GM13977 (cell line): ENCODE measurements around the gene TAGLN.

Experiments
- DNase-seq: peaks from one replicate; pipeline ENCODE4 v3.0.0; 2012; ENCODE audit warnings: low spot score
- in situ Hi-C: fragments of 300-500 bp; cut with MboI; formaldehyde crosslinking; loops from one replicate; pipeline ENCODE4 v1.12.0; 2022; ENCODE audit warnings: low sequenced_read_pairs, low pct_unique_long_range_greater_than_20kb, mixed read lengths, inconsistent platforms; ENCODE audit not compliant: unreplicated experiment
- TF ChIP-seq, protein P1 (sequence below): IDR thresholded peaks from 2 replicates; pipeline ENCODE4 v1.5.1; 2012; ENCODE audit warnings: mild to moderate bottlenecking, control low read depth; ENCODE audit not compliant: insufficient read depth; ENCODE audit errors: extremely low read depth, missing control alignments

Gene TAGLN

DNA sequence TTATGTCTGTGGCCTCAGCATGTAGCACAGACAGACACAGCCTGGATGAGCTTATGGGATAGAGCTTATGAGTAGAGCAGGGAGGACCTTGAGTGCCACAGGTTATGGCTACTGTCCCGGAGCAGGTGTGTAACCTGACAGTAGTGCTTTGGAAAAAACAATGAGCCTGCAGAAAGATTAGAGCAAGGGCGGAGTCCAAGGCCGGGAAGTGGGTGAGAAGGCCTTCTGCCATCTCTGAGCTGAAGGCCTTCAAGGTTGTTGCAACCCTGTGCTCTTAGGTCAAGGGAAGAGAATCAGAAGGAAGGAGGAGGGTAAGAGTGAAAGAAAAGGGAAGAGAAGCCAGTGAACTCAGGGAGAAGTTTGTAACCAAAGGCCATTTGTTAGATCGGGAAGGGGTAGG is 3.9 kb upstream of the TAGLN start:
- DNase-seq = no peak
- TF ChIP-seq, protein P1, sequence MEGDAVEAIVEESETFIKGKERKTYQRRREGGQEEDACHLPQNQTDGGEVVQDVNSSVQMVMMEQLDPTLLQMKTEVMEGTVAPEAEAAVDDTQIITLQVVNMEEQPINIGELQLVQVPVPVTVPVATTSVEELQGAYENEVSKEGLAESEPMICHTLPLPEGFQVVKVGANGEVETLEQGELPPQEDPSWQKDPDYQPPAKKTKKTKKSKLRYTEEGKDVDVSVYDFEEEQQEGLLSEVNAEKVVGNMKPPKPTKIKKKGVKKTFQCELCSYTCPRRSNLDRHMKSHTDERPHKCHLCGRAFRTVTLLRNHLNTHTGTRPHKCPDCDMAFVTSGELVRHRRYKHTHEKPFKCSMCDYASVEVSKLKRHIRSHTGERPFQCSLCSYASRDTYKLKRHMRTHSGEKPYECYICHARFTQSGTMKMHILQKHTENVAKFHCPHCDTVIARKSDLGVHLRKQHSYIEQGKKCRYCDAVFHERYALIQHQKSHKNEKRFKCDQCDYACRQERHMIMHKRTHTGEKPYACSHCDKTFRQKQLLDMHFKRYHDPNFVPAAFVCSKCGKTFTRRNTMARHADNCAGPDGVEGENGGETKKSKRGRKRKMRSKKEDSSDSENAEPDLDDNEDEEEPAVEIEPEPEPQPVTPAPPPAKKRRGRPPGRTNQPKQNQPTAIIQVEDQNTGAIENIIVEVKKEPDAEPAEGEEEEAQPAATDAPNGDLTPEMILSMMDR = no peak

DNA sequence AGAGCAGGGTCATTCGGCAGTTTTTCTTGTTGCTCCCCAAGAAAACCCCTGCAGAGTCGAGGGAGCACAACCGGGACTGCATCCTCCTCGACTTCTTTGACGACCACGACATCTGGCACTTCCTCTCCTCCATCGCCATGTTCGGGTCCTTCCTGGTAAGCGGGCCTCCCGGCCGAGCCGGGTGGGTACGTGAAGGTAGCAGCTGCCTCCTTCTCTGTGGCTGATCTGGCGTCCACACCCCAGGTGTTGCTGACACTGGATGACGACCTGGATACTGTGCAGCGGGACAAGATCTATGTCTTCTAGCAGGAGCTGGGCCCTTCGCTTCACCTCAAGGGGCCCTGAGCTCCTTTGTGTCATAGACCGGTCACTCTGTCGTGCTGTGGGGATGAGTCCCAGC is 3.4 kb upstream of the TAGLN start:
- in situ Hi-C loops = no loop called here
- TF ChIP-seq, protein P1 = no peak
- no peak for DNase-seq

More for the DNA sequence above, 3.9 kb upstream of the TAGLN start:
- in situ Hi-C loops = no loop called here

DNA sequence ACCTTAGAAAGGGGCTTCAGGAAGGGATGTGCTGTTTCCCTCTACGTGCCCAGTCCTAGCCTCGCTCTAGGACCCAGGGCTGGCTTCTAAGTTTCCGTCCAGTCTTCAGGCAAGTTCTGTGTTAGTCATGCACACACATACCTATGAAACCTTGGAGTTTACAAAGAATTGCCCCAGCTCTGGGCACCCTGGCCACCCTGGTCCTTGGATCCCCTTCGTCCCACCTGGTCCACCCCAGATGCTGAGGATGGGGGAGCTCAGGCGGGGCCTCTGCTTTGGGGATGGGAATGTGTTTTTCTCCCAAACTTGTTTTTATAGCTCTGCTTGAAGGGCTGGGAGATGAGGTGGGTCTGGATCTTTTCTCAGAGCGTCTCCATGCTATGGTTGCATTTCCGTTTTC is 2.2 kb upstream of the TAGLN start:
- TF ChIP-seq, protein P1 = no peak
- in situ Hi-C loops = no loop called here
- DNase-seq = no peak

DNA sequence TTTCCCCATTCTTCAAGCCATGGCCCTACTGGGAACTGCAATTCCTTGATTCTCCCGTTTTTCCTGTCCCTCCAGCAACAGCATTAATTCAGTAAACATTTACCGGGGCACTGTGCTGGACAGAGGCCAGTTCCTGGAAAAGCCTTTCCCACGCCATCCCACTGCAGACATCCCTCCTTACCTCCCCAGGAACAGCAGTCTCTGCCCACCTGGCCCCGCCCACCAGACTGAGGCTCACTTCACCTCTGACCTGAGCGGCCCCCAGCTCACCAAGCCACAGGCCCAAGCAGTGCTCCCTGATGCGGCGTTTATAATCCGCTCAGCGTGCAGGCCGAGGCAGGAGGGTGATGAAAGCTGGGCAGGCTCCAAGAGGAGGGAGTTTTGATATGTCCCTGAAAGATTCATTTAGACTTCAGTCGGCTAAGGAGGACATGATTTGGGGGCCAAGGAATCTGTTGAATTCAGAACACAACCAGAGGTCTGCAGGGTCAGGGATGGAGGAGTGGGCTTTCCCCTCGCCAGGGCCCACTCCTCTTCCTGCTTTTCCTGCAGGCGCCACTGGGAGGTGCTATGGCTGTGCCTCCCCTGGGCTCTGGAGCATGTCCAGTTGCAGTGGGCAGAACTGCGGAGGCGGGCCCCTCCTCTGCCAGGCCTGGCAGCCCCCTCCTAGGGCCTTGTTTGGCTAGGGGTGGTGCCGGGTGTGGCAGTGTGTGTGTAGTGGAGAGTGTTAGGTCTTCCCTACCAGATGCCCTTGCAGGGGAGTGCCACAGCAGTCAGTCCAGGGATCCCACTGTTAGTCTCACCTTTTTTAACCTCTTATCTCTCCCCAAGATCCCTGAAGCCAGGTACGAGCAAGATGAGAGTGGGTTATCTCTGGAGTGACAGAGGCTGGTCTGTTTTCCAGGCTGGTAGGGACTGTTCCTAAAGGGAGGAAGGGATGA is 1.4 kb upstream of the TAGLN start:
- in situ Hi-C loops = no loop called here
- TF ChIP-seq, protein P1 = peak; percentile 32
- DNase-seq = no peak

DNA sequence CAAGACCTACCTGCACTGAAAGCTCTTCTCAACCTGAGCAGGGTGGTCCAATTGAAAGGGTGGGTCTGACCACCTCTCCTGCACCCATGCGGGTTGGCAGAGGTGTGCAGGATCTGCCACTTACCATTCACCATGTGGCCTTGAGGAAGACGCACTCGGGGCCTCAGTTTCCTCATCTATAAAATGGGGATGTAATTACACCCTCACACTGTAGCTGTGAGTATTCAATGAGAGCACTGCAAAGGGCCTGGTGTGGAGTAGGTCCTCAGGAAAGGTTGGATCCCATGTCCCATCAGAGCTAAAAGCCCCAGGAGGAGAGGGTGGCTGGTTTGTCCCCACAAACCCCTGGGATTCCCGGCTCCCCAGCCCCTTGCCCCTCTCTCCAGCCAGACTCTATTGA is 557 bp upstream of the TAGLN start:
- in situ Hi-C loops = no loop called here
- TF ChIP-seq, protein P1 = no peak
- DNase-seq = no peak

DNA sequence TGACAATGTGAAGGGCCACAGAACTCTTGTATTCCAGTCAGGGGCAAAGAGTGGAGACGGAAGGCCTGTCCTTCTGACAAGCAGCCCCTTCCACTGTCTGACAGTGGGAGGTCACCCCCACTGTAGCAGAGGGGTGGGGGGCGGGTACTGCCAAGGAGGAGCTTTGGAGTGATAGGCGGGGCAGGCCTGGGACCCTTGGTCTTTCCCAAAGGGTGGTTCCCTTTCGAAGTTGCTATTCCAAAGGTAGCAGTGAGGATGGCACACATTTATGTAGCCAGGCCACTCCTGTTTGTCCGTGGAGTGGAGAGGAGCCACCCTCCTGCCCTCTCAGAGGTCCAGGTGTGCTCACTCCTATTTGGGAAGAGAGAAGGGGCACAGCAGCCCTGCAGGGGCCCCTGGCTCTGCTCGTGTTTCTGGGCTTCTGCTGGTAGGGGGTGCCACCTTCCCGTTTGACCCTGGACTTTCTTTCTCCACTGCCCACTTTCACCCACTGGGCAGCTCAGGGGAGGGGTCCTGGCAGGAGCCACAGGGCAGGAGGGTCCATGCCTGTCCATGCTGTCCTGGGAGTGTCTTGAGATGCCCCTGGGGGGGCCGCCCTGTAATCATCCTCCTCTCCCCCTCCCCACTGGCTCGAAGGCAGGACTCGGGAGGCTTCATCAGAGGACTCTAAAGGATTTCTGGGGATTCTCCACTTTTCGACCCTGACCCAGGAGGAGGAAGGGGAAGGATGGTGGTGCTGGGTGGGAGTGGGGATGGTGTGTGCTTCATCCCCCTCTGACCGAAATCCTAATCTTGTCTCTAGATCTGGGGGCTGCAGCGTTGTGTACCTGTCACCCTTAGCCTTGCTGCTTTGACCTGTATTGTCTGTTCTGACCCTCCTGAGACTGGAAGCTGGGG is 994 bp downstream of the TAGLN start:
- in situ Hi-C loops = no loop called here
- TF ChIP-seq, protein P1 = no peak
- DNase-seq = no peak
